Measurements from ENCODE around the gene PRAC1. TPM values are rescaled to one million over a fixed set of nuclear protein-coding genes. Genes with fewer than 3 reads are reported as not detected.

The PRAC1 gene
- polyA plus RNA-seq, 1 of the 3 experiments (the other 2 are of a cell fraction) = not detected

DNA sequence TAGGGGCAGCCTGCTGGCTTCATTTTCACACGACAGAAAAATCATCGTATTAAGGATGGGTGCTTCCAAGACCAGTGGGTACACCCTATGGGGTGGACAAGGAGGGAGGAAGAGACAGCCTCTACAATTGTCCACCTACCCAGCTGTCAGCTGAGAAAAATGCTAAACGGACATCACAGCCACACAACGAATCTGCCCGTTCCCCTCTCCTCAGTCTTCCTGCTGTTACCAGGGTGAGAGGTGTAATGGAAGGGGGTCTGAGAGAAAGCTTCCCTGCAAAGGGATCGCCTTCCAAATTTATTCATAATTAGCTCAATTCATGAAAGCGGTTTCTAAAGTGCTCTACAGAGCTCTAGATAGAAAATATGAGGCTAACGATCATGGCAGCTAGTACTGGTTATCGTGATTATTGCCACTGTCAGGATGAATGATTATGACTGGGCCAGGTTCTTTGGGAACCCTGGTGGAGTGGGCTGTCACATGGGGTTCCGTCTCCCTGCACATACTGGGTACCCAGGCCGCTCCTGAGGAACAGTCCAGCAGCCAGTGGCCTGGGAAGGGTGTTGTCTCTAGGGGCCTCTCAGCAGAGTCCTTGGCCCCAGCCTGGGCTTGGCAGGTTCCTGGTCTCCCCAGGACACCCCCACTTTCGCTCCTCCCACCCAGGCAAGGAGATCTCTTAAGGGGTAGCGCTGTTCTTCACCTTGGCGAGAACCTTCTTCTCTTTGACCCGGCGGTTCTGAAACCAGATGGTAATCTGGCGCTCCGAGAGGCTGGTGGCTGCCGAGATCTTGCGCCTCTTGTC, 4.0 kb upstream of the PRAC1 start:
- H3K9ac ChIP-seq = no peak overlapping the region
- no peaks in the 10 kb centered on the region for H4K20me1 ChIP-seq (ENCODE audit: insufficient read depth)
- H3K36me3 ChIP-seq (replicated peaks in 1 of 2; ENCODE audit: control insufficient read depth in 1 of 2, insufficient read depth in 2 of 2, low read length in 1 of 2) = no peaks in the 10 kb centered on the region
- H3K27ac ChIP-seq (ENCODE audit: low read depth in 2 of 2, low read length in 1 of 2) = no peak overlapping the region
- DNase-seq = no peak
- H3K9me2 ChIP-seq = no peaks in the 10 kb centered on the region
- no peak overlapping the region for H3K4me2 ChIP-seq
- no peak for TF ChIP-seq NRF1 (IDR thresholded peaks at IDR 0.05; ENCODE audit: low read depth, low read length)
- TF ChIP-seq EP300 (IDR thresholded peaks at IDR 0.05; ENCODE audit: borderline replicate concordance in 1 of 2, low read depth in 1 of 2, low read length in 1 of 2) = no peak
- TF ChIP-seq, protein P1, sequence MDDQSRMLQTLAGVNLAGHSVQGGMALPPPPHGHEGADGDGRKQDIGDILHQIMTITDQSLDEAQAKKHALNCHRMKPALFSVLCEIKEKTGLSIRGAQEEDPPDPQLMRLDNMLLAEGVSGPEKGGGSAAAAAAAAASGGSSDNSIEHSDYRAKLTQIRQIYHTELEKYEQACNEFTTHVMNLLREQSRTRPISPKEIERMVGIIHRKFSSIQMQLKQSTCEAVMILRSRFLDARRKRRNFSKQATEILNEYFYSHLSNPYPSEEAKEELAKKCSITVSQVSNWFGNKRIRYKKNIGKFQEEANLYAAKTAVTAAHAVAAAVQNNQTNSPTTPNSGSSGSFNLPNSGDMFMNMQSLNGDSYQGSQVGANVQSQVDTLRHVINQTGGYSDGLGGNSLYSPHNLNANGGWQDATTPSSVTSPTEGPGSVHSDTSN (IDR thresholded peaks at IDR 0.05) = no peak
- no peak for TF ChIP-seq FOXJ3 (CRISPR knock-in tag; IDR thresholded peaks at IDR 0.05)
- no peak for TF ChIP-seq JUND (IDR thresholded peaks at IDR 0.05)
- TF ChIP-seq, protein P2, sequence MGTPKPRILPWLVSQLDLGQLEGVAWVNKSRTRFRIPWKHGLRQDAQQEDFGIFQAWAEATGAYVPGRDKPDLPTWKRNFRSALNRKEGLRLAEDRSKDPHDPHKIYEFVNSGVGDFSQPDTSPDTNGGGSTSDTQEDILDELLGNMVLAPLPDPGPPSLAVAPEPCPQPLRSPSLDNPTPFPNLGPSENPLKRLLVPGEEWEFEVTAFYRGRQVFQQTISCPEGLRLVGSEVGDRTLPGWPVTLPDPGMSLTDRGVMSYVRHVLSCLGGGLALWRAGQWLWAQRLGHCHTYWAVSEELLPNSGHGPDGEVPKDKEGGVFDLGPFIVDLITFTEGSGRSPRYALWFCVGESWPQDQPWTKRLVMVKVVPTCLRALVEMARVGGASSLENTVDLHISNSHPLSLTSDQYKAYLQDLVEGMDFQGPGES (IDR thresholded peaks at IDR 0.05; ENCODE audit: low read depth, low read length) = no peak
- no peak for TF ChIP-seq TCF12 (IDR thresholded peaks at IDR 0.05)
- no peak for TF ChIP-seq SIN3A (IDR thresholded peaks at IDR 0.05; ENCODE audit: borderline replicate concordance, low read depth, low read length)
- TF ChIP-seq SMC3 (IDR thresholded peaks at IDR 0.05; ENCODE audit: low read depth, low read length) = no peak
- TF ChIP-seq GABPA (IDR thresholded peaks at IDR 0.05; ENCODE audit: low read depth) = no peak
- TF ChIP-seq EZH2phosphoT487 (IDR thresholded peaks at IDR 0.05; ENCODE audit: borderline replicate concordance, low read depth) = no peak; the same call in 1 of the 2 replicates
- TF ChIP-seq RXRA (IDR thresholded peaks at IDR 0.05; ENCODE audit: borderline replicate concordance, low read depth) = no peak
- TF ChIP-seq CHD2 (IDR thresholded peaks at IDR 0.05; ENCODE audit: low read length, partially characterized antibody) = no peak
- TF ChIP-seq, protein P3, sequence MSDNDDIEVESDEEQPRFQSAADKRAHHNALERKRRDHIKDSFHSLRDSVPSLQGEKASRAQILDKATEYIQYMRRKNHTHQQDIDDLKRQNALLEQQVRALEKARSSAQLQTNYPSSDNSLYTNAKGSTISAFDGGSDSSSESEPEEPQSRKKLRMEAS (IDR thresholded peaks at IDR 0.05; ENCODE audit: low read depth) = no peak
- TF ChIP-seq FOXM1 (IDR thresholded peaks at IDR 0.05; ENCODE audit: low read depth) = no peak
- TF ChIP-seq MEF2A (IDR thresholded peaks at IDR 0.05; ENCODE audit: borderline replicate concordance, low read depth) = no peak
- no peaks in the 10 kb centered on the region for H3F3A ChIP-seq (replicated peaks; ENCODE audit: insufficient read depth)
- H3K79me2 ChIP-seq (ENCODE audit: insufficient read depth) = no peaks in the 10 kb centered on the region
- ChIA-PET POLR2A (interaction anchor here (0.5 to 0.6 kb wide), 2 partner anchors 21 to 158 kb away, joined by 3 read pairs; no protein-coding TSS in a partner anchor), CTCF (interaction anchor here (1.1 to 13.9 kb wide), 13 partner anchors 8 to 306 kb away, joined by 3 to 328 read pairs (median 16); partner anchors contain the start of gene TTLL6)
- 18% methylated on average over 18 of the region's 20 CpGs for WGBS (ENCODE audit: low lambda C conversion rate)
- H3K27me3 ChIP-seq (ENCODE audit: insufficient read depth) = peaks cover 99% of the 10 kb centered on the region
- no peaks in the 10 kb centered on the region for H3K9me3 ChIP-seq
- H3K4me1 ChIP-seq (ENCODE audit: control insufficient read depth in 1 of 2, insufficient read depth in 2 of 2, low read depth in 1 of 2, low read length in 1 of 2) = no peaks in the 10 kb centered on the region
- no peak overlapping the region for H2AFZ ChIP-seq (ENCODE audit: low read depth)
- H3K4me3 ChIP-seq (ENCODE audit: low read depth in 2 of 2, low read length in 1 of 2) = no peak overlapping the region

All from SK-N-SH (cell line).